Thoracic aorta (tissue), 2 donors: Measurements from ENCODE around the gene TTLL3. TPM values are rescaled to one million over a fixed set of nuclear protein-coding genes. Genes with fewer than 3 reads are reported as not detected.

Source experiments
- ATAC-seq: fragments of 150-250 bp; one replicate; pipeline ENCODE4 v1.8.0; 2017; ENCODE audit warnings: low read depth; ENCODE audit not compliant: insufficient number of reproducible peaks, low FRiP score
- DNase-seq: peaks from one replicate; pipeline ENCODE4 v3.0.0-alpha.2; 2020; ENCODE audit warnings: low spot score
- H3K27ac ChIP-seq, 2 donors: fragments of 200-600 bp; sonication (generic); 1 replicate in 1 of 2; 2 replicates in 1 of 2; pipeline ENCODE4 v1.5.1; 2016; ENCODE audit warnings: mild to moderate bottlenecking in 2 of 2, moderate library complexity in 2 of 2
- H3K27me3 ChIP-seq: fragments of 200-600 bp; sonication (generic); replicated peaks from 2 replicates; pipeline ENCODE4 v1.6.0; 2016; ENCODE audit warnings: mild to moderate bottlenecking; ENCODE audit not compliant: insufficient read depth
- H3K36me3 ChIP-seq: fragments of 200-600 bp; sonication (generic); one replicate; pipeline ENCODE4 v1.5.1; 2016
- H3K4me1 ChIP-seq, 2 donors: fragments of 200-600 bp; sonication (generic); 1 replicate in 1 of 2; 2 replicates in 1 of 2; pipeline versions ENCODE4 v1.5.1 to v1.6.0; 2016; ENCODE audit warnings: low read depth in 2 of 2, mild to moderate bottlenecking in 1 of 2; ENCODE audit not compliant: control insufficient read depth in 1 of 2
- H3K4me3 ChIP-seq: fragments of 200-600 bp; sonication (generic); 2 replicates; pipeline ENCODE4 v1.5.1; 2016; ENCODE audit warnings: mild to moderate bottlenecking
- H3K9me3 ChIP-seq: fragments of 200-600 bp; sonication (generic); 2 replicates; pipeline ENCODE4 v1.5.1; 2016
- total RNA-seq, 2 donors: library from RNA; depleted of rRNA; stranded (reverse); fragments of >200 nt; gene quantifications; one replicate each; pipeline versions ENCODE4 v1.1.0 to v1.2.3, GENCODE V29; 2016
- TF ChIP-seq, protein P1 (sequence below): fragments of 200-600 bp; sonication (generic); IDR thresholded peaks from one replicate; pipeline ENCODE4 v1.5.1; 2019; ENCODE audit warnings: antibody characterized with exemption

The TTLL3 gene
- total RNA-seq, 2 donors from 2014 or later: 77.0 to 91.9 TPM

DNA sequence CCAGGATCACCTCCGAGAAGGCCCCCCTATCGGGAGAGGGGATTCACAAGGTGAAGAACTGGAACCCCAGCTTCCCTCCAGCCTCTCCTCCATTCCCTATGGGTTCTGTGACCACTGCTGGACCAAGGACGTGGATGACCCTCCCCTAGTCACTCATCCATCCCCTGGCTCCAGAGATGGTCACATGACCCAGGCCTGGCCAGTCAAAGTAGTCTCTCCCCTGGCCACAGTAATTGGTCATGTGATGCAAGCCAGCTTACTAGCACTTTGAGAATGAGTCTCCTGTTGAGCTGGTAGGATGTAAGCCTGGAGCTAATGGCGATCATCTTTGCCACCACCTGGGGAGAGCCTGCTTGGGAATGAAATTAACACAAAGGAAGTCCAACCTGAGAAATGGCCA lies 44.2 kb upstream of the TTLL3 start:
- Histone ChIP-seq H3K9me3 (no peaks in the 10 kb centered on the region), H3K36me3 (peaks cover 10% of the 10 kb centered on the region), H3K4me1 (peaks cover 31 to 34% of the 10 kb centered on the region in 2 donors), H3K4me3 (no peak overlapping the region), H3K27me3 (no peaks in the 10 kb centered on the region), H3K27ac (no peak overlapping the region)
- DNase-seq (no peak), ATAC-seq (no peak)
- TF ChIP-seq, protein P1, sequence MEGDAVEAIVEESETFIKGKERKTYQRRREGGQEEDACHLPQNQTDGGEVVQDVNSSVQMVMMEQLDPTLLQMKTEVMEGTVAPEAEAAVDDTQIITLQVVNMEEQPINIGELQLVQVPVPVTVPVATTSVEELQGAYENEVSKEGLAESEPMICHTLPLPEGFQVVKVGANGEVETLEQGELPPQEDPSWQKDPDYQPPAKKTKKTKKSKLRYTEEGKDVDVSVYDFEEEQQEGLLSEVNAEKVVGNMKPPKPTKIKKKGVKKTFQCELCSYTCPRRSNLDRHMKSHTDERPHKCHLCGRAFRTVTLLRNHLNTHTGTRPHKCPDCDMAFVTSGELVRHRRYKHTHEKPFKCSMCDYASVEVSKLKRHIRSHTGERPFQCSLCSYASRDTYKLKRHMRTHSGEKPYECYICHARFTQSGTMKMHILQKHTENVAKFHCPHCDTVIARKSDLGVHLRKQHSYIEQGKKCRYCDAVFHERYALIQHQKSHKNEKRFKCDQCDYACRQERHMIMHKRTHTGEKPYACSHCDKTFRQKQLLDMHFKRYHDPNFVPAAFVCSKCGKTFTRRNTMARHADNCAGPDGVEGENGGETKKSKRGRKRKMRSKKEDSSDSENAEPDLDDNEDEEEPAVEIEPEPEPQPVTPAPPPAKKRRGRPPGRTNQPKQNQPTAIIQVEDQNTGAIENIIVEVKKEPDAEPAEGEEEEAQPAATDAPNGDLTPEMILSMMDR: no peak

GRCh38 chr3:9767418-9767817 lies 42.6 kb upstream of the TTLL3 start:
- peaks cover 6% of the 10 kb centered on the region for H3K36me3 ChIP-seq
- TF ChIP-seq, protein P1: no peak
- peak overlapping the region; percentile 30 to 31 for H3K27ac ChIP-seq
- no peaks in the 10 kb centered on the region for H3K9me3 ChIP-seq
- DNase-seq: no peak
- ATAC-seq: no peak
- peaks cover 32 to 37% of the 10 kb centered on the region in 2 donors for H3K4me1 ChIP-seq
- H3K27me3 ChIP-seq: no peaks in the 10 kb centered on the region
- H3K4me3 ChIP-seq: no peak overlapping the region

DNA sequence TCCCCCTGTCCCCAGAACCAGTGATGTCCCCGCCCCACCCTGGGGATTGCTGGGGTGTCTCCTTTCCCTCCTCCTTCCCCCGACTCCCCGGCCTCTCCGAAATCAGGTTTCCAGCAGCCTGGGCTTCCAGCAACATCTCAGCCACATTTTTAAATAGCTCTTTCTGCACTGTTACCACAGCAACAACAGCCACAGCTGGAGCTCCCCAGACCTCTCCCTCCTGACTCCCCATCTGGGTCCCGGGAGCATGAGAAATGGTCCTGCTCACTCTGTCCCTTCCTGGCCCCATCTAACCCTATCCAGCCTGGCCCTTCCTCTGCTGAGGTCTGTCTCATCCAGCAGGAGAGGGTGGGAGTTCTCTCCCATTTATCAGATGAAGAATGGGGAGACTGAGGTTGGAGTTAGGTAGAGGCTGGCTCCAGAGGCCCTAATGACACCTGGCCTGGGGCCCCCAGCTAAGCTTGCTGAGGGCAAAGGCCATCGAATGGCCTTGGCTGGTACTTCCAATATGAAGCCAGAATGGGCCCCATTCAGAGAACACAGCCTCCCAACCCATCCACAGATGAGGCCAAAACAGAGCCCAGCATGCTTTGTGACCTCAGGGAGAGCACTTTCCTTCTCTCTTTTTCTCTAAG lies 41.8 kb upstream of the TTLL3 start:
- H3K27me3 ChIP-seq: no peaks in the 10 kb centered on the region

DNA sequence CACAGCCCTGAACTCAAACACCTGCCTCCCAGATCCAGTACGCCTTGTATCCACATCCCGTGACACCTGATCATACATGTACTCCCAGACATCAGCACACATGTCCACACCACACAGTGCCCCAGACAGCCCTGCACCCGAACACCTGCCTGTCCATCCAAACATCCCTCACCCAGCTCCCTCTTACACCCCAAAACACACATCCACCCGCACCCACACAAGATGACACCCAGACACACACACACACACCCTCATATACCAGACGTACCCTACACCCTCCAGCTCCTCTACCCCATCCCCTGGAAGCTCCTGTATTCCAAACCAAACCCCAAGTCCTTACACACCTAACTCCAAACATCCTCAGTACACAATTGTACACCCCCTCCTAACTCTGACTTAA lies 41.0 kb upstream of the TTLL3 start:
- TF ChIP-seq, protein P1: no peak
- no peaks in the 10 kb centered on the region for H3K9me3 ChIP-seq
- H3K27ac ChIP-seq: peak overlapping the region; percentile 91 to 93
- H3K4me3 ChIP-seq: peak overlapping the region; percentile 89
- H3K36me3 ChIP-seq: peaks cover 5% of the 10 kb centered on the region
- ATAC-seq (no peak), DNase-seq (no peak)
- peaks cover 32 to 37% of the 10 kb centered on the region in 2 donors for H3K4me1 ChIP-seq
- no peaks in the 10 kb centered on the region for H3K27me3 ChIP-seq

More for the DNA sequence above, 41.8 kb upstream of the TTLL3 start:
- TF ChIP-seq, protein P1: no peak
- DNase-seq (no peak), ATAC-seq (no peak)
- Histone ChIP-seq H3K9me3 (no peaks in the 10 kb centered on the region), H3K4me1 (peaks cover 32 to 37% of the 10 kb centered on the region in 2 donors), H3K4me3 (peak overlapping the region; percentile 89), H3K36me3 (peaks cover 5% of the 10 kb centered on the region), H3K27ac (peak overlapping the region; percentile 31 to 91)

DNA sequence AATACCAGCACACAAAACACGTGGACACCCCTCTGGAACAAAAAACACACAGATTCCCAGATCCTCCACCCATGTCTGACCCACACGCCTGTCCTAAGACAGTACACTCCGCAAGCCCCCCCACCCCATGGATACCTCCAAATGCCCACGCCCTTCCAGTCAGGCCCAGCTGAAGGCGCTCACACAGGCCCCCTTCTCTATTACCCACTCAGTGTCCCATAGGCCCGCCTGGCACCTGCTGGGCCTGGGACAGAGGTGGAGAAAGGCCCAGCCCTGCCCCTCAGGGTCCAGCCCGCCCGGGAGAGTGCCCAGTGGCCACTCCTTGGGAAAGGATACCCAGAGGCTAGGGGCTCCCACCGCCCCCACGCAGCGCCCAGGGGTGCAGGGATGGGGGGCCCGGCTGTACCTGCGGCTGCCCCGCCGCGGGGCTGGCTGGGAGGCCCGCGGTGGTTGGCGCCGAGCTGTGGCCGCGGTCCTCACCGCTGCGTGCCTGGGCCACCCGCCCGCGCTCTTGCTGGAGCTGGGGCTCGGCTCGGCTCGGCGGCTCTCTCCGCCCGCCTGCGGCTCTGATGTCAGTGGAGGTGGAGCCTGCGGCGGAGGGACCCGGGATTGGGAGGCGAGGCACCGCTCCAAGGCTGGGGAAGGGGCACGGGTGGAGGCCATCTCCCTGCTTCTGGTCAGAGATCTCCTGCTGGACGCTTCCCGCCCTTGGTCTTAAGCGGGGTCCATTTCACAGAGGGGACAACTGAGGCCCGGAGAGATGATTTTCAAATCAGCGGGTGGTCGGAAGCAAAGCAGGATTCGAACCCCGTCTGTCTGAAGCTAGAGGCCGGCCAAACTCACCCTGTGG lies 40.4 kb upstream of the TTLL3 start, which contains the start of gene CAMK1:
CAMK1 (minus strand) TSS at position 522 of the 850 bp plus-strand sequence. CDS start 2,198 bp downstream, outside the sequence.
- TF ChIP-seq, protein P1: no peak
- DNase-seq (no peak), ATAC-seq (peak; percentile 35)
- Histone ChIP-seq H3K27me3 (no peaks in the 10 kb centered on the region), H3K36me3 (peaks cover 5% of the 10 kb centered on the region), H3K27ac (peak within 1 kb of the TSS; percentile 91 to 93), H3K4me3 (peak within 1 kb of the TSS; percentile 89), H3K9me3 (no peaks in the 10 kb centered on the region), H3K4me1 (peaks cover 32 to 37% of the 10 kb centered on the region in 2 donors)
